Ovary (tissue), 3 donors: ENCODE results near the gene NEDD4L.

Experiments used
- CTCF ChIP-seq, 3 donors: fragments of 450-650 bp in 2 of 3; fragments of 200-600 bp in 1 of 3; IDR thresholded peaks; one replicate each; pipeline versions ENCODE4 v1.5.1 to v1.8.0; 2016 to 2022; ENCODE audit warnings: antibody characterized with exemption in 3 of 3, mild to moderate bottlenecking in 1 of 3
- EP300 ChIP-seq: sonication (generic); formaldehyde crosslinking; IDR thresholded peaks from one replicate; pipeline ENCODE4 v1.6.1; 2017; ENCODE audit warnings: antibody characterized with exemption
- POLR2A ChIP-seq: fragments of 450-650 bp; IDR thresholded peaks from one replicate; pipeline ENCODE4 v1.6.1; 2017; ENCODE audit warnings: antibody characterized with exemption, mild to moderate bottlenecking, moderate library complexity
- donor health status: DM: no; HTN: no; CAD: no.

DNA sequence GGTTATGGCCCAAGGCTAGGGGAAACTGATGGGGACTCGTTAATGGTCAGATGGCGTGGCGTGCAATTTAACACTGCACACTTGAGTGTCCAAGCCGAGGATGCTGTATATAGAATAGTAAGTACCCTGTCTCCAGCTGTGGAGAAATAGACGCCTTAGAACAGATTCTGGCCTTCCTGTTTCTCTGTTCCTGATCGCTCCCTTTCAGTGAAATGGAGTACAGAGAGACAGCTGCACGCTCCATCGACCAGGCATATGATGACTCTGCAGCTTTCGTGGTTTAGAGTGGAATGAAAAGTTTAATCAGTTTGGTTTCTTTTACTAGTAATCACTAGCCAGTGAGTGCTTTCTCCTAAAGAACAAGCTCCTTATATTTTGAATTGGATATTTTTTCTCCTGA, 213.4 kb downstream of the NEDD4L start:
- no peak for TF ChIP-seq EP300
- TF ChIP-seq POLR2A, result no peak
- TF ChIP-seq CTCF (IDR thresholded peaks at IDR 0.05), result no peak
